Raji (cell line): ENCODE data around the gene SRP72.

Experiments
- POLR2A ChIP-seq: IDR thresholded peaks from 2 replicates; pipeline ENCODE4 v1.6.1; 2011; ENCODE audit warnings: low read depth, low read length, control low read depth; ENCODE audit not compliant: insufficient read depth

The SRP72 gene

DNA sequence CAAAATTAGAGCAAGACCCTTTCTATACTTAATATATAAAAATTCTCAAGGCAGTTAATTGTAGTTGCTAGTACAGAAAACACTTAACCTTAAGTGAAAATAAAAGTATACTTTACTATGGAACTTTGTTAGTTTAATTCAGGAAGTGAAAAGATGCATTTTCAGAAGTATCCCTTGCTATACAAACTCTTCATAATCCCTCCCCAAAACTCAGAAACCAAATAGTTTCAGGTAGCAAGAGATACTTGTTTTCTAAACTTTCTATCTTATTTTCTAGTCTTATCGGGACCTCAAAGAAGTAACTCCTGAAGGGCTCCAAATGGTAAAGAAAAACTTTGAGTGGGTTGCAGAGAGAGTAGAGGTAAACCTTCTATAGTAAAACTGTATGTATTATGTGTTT lies 17.1 kb upstream of the SRP72 start:
- TF ChIP-seq POLR2A: no peak

- TF ChIP-seq POLR2A: no peak
Measured at GRCh38 chr4:56460085-56460484, 7.3 kb upstream of the SRP72 start.

GRCh38 chr4:56462157-56462556 lies 5.3 kb upstream of the SRP72 start:
- TF ChIP-seq POLR2A: no peak

DNA sequence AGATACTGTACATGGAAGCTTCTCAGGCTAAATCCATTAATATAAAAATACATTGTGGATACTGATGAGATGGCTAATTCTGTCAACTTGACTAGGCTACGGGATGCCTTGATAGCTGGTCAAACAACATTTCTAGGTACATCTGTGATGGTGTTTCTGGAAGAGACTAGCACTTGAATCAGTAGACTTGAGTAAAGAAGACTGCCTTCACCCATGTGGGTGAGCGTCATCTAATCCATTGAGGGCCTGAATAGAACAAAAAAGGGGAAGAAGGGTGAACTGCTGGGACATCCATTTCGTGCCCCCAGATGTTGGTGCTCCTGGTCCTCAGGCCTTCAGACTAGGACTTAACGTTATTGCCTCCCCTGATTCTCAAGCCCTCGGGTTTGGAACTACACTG lies 3.7 kb upstream of the SRP72 start:
- TF ChIP-seq POLR2A: no peak

GRCh38 chr4:56464581-56464980 lies 2.8 kb upstream of the SRP72 start:
- TF ChIP-seq POLR2A: no peak

DNA sequence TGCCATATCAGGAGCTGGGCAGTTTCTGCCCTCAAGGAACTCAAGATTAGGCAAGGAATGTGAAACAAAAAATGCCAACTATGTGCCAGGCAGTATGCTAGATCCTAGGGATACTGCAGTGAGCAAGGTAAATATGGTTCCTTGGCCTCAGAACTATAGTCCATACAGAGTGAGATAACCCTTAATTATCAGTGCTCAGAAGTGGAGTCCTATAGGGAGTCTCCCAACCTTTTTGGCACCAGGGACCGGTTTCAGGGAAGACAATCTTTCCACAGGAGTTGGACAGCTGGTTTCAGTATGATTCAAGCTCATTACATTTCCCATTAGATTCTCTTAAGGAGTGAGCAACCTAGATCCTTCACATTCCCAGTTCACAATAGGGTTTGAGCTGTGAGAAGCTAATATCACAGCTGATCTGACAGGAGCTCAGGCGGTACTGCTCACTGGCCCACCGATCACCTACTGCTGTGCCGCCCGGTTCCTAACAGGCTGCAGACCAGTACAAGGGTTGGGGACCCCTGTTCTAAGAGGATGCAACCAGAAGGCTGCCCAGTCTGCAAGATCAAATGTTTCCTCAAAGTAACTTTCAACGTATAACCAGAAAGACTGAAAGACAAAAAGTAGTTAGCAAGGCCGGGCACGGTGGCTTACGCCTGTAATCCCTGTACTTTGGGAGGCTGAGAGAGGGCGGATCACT lies 1.7 kb upstream of the SRP72 start:
- TF ChIP-seq POLR2A: no peak

GRCh38 chr4:56466296-56466761 lies 1.1 kb upstream of the SRP72 start:
- TF ChIP-seq POLR2A: peak; percentile 27; the same call in 1 of the 2 replicates

GRCh38 chr4:56466910-56467283 lies 520 bp upstream of the SRP72 start:
- no peak for TF ChIP-seq POLR2A

GRCh38 chr4:56468097-56468422 lies 643 bp downstream of the SRP72 start:
- TF ChIP-seq POLR2A: no peak

- TF ChIP-seq POLR2A: no peak
Measured at GRCh38 chr4:56469489-56470210, 2.2 kb downstream of the SRP72 start.

DNA sequence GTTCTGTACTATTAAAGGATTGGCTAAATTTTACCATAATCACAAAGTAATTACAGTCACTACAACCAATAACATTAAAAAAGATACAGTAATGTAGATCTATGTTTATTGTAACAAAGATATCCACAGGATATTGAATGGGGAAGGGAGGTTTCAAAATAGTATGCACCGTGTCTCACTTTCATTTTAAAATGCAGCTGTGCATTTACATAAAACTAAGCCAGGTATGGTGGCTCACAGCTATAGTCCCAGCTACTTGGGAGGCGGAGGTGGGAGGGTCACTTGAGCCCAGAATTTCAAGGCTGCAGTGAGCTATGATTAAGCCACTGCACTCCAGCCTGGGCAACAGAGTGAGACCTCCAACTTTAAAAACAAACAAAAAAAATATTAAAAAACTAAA lies 8.5 kb downstream of the SRP72 start:
- no peak for TF ChIP-seq POLR2A

GRCh38 chr4:56477192-56477702 lies 9.8 kb downstream of the SRP72 start:
- TF ChIP-seq POLR2A: no peak

DNA sequence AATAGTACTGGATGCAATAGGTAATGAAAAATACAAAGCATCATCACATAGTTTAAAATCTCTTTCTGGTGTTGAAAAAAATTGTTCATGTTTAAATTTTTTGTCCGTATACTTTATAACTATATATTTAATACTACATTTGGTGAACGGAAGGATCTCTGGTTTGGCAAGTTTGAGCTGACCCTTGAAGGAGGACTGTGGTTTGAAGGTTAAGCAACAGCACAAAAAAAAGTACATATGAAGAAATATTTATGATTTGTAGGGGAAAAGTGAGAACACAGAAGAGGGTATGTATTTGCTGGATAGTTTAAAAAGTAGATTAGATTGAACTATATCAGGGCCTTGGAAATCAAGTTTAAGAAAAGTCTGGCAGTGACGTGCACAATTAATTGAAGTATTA lies 13.3 kb downstream of the SRP72 start:
- TF ChIP-seq POLR2A: no peak

DNA sequence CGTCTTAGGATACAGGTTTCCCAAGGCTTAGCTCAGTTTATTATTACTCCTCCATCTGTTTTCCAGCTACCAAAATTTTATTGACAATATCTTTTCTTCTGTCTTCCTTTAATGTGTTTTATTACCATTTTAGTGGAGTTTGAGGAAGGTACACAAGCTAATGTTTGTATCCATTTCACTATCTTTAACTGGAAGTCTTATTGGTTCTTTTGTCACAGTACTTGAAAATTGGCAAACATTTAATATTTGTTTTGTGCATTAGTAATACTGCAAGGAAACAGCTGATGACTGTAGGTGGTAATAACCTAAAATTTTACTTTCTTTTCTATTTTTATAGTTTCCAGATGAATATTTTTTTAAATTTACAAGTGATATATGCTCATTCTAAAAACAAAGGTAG lies 28.8 kb downstream of the SRP72 start:
- TF ChIP-seq POLR2A: no peak

DNA sequence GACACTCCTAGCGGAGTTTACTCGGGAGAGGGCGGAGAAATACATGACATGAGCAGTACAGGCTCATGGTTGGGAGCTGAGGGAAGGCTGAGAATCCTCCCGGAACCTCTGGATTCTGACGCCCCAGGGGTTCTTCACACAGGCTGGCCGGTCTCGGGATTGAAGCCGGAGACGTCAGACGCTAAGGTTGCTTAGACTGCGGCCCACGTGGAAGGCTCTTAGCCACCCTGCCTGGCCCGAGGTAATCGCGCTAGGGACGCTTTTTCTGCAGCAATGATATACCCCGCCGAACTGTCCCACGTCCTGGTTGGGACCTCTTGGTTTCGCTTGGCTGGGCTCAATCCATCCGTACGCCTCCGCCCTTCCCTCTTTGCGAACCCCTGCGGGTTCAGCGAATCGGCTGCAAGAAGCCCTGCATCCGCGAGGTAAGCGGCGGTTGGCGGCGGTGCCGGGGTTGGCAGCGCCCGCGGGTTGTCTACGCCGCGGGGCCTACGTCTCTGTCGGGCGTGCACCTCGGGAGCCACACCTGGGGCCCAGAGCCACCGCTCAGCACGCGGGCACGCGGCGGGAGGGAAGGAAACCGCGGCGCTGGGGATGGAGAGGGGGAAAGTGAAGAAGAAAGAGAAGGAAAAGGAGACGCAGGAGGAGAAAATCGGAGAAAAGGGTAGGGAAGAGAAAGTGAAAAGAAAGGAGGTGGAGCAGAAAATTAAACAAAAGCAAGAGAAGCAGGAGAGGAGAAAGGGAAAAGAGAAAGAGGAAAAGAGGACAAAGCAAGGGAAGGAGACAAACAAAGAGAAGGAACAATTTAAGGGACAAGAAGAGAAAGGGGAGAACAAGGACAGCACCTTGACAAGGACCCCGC lies 38.1 kb downstream of the SRP72 start, which contains the start of gene ARL9:
Gene ARL9 (plus strand): TSS at position 523 of the 862 bp plus-strand sequence. CDS start 72 bp downstream, at position 595.
- TF ChIP-seq POLR2A: no peak
